T-helper 2 cell treated with Interferon-gamma antibody and Interleukin-4, amounts not matched to agents 5 μg/mL and 100 μg/mL, for 36 hours (primary cell): Measurements from ENCODE around the gene NPAS3.

Experiments used
- DNase-seq: peaks from one replicate; pipeline ENCODE4 v3.0.0; 2021; ENCODE audit warnings: low spot score
- H3K27ac Mint-ChIP-seq: one replicate; pipeline ENCODE4 v1.8.0; 2021; ENCODE audit warnings: mild to moderate bottlenecking, mixed read lengths
- H3K27me3 Mint-ChIP-seq: one replicate; pipeline ENCODE4 v1.8.0; 2021; ENCODE audit warnings: low read depth, mixed read lengths
- H3K36me3 Mint-ChIP-seq: one replicate; pipeline ENCODE4 v1.8.0; 2021; ENCODE audit warnings: low read depth, mixed read lengths
- H3K4me1 Mint-ChIP-seq: one replicate; pipeline ENCODE4 v1.8.0; 2021; ENCODE audit warnings: low read depth, mixed read lengths
- H3K4me3 Mint-ChIP-seq: one replicate; pipeline ENCODE4 v1.8.0; 2022; ENCODE audit warnings: mild to moderate bottlenecking, moderate library complexity, mixed read lengths
- H3K9me3 Mint-ChIP-seq: one replicate; pipeline ENCODE4 v1.8.0; 2021; ENCODE audit warnings: mixed read lengths

Gene NPAS3

DNA sequence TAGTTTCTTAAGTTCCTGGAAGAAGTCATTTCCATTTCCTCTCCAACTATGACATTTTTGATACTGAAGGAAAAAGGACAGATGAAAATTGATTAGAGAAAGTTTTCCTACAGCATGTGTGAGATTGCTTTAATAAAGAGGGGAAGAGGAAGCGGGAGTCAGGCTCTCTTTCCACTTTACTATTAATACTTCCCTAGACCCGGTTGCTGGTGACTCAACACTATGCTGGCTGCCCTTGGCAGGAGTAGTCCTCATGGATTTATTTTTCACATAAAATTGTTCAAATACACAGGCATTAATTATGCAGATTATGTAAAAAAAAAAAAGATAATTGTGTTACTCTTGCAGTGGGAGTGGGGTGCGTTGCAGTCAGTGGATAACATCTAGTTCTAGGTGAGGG lies 718.8 kb downstream of the NPAS3 start:
- no peak for DNase-seq

DNA sequence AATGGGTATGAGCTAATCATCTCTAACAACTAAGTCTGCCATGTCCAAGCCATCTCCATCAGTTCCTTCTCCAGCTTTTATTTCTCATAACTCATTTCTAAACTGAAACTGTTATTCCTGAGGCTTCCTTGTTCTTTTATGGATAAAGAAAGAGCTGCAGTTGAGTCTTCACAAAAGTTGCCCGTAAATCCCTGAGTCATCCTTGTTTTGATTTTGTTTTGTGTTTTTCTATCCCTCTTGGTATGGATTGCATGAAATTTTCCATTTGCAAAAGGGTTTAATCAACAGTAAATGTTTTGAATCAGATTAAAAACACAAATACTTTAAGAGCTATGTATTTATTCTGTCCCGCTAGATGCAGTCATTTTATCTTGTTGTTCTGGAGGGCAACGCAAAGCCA lies 721.6 kb downstream of the NPAS3 start:
- H3K27ac Mint-ChIP-seq: no peak overlapping the region
- H3K4me1 Mint-ChIP-seq: no peaks in the 10 kb centered on the region
- no peak overlapping the region for H3K4me3 Mint-ChIP-seq
- no peaks in the 10 kb centered on the region for H3K36me3 Mint-ChIP-seq
- no peaks in the 10 kb centered on the region for H3K27me3 Mint-ChIP-seq
- DNase-seq: no peak
- H3K9me3 Mint-ChIP-seq: peaks cover 8% of the 10 kb centered on the region

More for the DNA sequence above, 718.8 kb downstream of the NPAS3 start:
- Mint-ChIP-seq H3K4me1 (no peaks in the 10 kb centered on the region), H3K4me3 (no peak overlapping the region), H3K27ac (no peak overlapping the region), H3K36me3 (no peaks in the 10 kb centered on the region), H3K9me3 (no peaks in the 10 kb centered on the region), H3K27me3 (no peaks in the 10 kb centered on the region)

DNA sequence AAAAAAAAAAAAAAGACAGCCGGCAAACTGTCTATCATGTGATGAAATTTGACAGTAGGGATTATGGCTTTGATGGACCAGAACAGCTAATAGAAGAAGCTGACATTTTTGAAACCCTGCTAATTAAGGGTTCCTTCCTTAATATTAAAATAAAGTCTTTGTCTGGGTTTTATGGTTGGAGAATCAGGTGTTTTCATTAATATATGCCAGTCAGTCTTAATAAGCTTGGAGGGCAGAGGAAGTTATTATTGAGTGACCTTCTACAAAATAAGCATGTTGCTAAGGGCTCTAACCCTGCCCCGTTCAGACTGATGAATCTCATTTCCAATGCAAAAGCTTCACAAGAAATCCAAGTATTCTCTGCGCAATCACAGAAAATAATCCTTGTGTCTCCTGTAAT lies 722.4 kb downstream of the NPAS3 start:
- Mint-ChIP-seq H3K27ac (no peak overlapping the region), H3K36me3 (no peaks in the 10 kb centered on the region), H3K9me3 (peaks cover 8% of the 10 kb centered on the region), H3K4me1 (no peaks in the 10 kb centered on the region), H3K4me3 (no peak overlapping the region), H3K27me3 (no peaks in the 10 kb centered on the region)
- no peak for DNase-seq

DNA sequence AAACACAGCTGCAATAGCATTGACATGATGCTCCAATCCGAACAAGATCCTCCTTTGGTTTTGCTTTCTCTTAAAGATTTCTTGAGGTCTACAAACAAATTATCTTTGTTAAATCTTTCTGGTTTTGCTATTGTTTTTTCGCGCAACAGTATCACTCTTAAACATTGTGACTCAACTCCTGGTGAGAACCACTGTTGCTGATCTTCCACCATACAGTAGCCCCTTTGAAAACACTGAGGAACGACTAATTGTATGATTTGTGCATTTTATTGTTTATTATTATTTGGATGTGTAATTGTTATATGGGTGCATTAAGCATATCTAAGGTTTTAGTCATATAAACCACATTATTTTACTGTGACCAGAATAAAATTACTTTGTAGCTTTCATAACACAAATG lies 729.4 kb downstream of the NPAS3 start:
- no peak overlapping the region for H3K4me3 Mint-ChIP-seq
- DNase-seq: no peak
- no peak overlapping the region for H3K27ac Mint-ChIP-seq
- no peaks in the 10 kb centered on the region for H3K27me3 Mint-ChIP-seq
- H3K36me3 Mint-ChIP-seq: no peaks in the 10 kb centered on the region
- peaks cover 8% of the 10 kb centered on the region for H3K9me3 Mint-ChIP-seq
- H3K4me1 Mint-ChIP-seq: no peaks in the 10 kb centered on the region

DNA sequence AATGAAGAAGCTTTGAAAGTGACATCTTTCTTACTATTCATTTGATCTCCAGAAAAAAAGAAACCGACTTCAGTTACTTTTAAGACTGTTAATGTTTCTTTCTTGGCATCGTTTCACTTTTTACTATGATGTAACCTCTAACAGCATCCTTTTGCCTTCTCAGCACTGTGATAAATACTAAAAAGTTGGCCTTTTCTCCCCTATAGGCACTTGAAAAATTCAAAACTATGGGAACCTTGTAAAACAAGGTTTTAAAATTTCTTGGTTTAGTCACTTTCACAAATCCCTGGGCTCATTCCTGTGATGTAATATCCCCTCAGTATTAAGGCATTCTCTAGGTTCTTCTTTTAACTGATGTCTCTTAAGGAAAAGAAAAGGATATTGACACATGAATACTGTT lies 730.4 kb downstream of the NPAS3 start:
- Mint-ChIP-seq H3K36me3 (no peaks in the 10 kb centered on the region), H3K27ac (no peak overlapping the region), H3K27me3 (no peaks in the 10 kb centered on the region), H3K4me3 (no peak overlapping the region), H3K4me1 (no peaks in the 10 kb centered on the region), H3K9me3 (peaks cover 6% of the 10 kb centered on the region)
- no peak for DNase-seq

DNA sequence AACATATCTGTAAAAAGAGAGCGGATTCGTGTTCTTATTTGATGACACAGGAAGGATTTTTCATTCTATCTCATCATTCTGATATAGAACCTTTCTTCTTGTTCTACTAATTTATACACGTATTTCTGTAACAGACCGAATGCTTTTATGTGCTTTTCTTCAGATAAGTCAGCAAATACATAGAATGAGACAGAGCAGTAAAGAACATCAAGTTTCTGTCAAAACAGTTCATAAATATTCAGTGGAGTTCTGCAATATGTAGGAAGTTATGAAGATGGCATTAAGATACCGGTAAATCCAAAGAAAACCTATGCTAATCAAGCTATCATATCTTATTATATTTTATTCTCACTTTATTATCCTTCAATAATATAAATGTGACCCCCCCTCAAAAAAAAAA lies 731.6 kb downstream of the NPAS3 start:
- no peaks in the 10 kb centered on the region for H3K36me3 Mint-ChIP-seq
- no peaks in the 10 kb centered on the region for H3K9me3 Mint-ChIP-seq
- no peak overlapping the region for H3K4me3 Mint-ChIP-seq
- no peak for DNase-seq
- H3K4me1 Mint-ChIP-seq: no peaks in the 10 kb centered on the region
- no peaks in the 10 kb centered on the region for H3K27me3 Mint-ChIP-seq
- H3K27ac Mint-ChIP-seq: no peak overlapping the region

DNA sequence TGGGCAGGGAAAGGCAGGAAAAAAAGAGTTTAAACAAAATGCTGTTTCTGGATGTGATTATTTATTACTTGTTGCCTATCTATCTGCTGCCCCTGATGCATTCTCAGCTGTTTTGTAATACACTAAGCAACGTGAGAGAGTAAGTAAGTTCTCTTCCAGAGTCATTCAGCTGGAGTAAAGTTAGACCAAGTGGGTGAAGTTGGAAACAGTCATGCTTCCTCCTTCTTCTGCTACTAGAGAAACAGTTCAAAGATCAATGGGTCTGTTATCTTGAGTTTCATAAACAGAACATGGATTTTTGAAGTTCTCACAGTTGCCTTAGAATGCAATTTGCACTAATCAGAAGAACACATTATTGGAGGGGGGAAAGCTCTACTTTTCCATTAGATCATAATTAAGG lies 732.9 kb downstream of the NPAS3 start:
- H3K4me3 Mint-ChIP-seq: no peak overlapping the region
- H3K36me3 Mint-ChIP-seq: no peaks in the 10 kb centered on the region
- no peak for DNase-seq
- H3K4me1 Mint-ChIP-seq: no peaks in the 10 kb centered on the region
- no peaks in the 10 kb centered on the region for H3K27me3 Mint-ChIP-seq
- H3K27ac Mint-ChIP-seq: no peak overlapping the region
- no peaks in the 10 kb centered on the region for H3K9me3 Mint-ChIP-seq

DNA sequence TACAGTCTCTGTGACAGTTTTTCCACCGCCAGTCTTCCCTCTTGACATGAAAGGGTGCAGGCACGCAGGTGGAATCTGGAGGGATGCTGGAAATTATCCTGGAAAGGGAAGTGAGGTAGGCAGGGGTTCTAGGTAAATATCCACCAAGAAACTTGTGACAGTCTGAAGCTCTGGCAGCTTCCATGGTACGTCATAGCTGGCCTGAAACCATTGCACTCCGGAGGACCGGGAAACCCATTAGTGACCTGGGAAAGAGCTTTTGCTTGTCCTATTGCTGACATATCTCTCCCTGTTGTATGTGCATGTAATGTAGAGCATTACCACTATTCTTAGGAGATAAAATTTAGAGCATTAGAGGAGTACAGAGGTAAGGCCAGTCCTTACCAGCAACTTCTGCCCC lies 736.2 kb downstream of the NPAS3 start:
- Mint-ChIP-seq H3K4me1 (no peaks in the 10 kb centered on the region), H3K27me3 (no peaks in the 10 kb centered on the region)

DNA sequence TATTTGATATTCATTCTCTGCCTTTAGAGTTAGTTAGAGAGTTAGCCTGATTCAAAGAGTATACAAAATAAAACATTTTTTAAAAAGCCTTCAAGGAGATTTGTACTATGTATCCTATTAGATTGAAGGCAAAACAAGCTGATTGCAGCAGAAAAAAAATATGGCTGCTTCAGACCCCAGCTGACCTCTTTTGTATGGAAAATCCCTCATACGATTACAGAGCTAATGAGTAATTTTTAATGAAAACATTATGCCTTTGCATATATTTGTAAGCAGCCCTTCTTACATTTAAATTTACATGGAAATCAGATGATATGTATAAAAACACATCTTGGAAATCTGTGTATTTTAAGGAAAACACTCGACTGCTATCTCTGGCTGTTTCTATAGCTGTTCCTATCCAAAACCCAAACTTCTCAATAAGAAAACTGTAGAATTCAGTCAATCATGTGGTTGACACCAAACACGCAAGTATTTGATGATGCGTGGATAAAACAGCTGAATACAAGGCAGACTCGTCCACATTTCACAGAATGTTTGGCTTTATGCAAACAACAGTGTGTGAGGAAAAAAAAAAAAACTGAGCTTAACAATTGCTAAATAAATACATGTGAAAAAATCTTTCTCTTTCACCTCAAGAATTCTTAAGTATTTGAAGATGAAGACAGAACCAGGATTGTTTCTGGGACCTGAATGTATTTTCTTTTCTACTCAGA lies 736.9 kb downstream of the NPAS3 start:
- DNase-seq: no peak
- H3K27ac Mint-ChIP-seq: no peak overlapping the region
- H3K4me3 Mint-ChIP-seq: no peak overlapping the region
- no peaks in the 10 kb centered on the region for H3K4me1 Mint-ChIP-seq
- H3K36me3 Mint-ChIP-seq: no peaks in the 10 kb centered on the region
- H3K9me3 Mint-ChIP-seq: no peaks in the 10 kb centered on the region
- no peaks in the 10 kb centered on the region for H3K27me3 Mint-ChIP-seq

More for the DNA sequence above, 736.2 kb downstream of the NPAS3 start:
- no peak overlapping the region for H3K4me3 Mint-ChIP-seq
- no peaks in the 10 kb centered on the region for H3K36me3 Mint-ChIP-seq
- H3K27ac Mint-ChIP-seq: no peak overlapping the region
- no peak for DNase-seq
- no peaks in the 10 kb centered on the region for H3K9me3 Mint-ChIP-seq

DNA sequence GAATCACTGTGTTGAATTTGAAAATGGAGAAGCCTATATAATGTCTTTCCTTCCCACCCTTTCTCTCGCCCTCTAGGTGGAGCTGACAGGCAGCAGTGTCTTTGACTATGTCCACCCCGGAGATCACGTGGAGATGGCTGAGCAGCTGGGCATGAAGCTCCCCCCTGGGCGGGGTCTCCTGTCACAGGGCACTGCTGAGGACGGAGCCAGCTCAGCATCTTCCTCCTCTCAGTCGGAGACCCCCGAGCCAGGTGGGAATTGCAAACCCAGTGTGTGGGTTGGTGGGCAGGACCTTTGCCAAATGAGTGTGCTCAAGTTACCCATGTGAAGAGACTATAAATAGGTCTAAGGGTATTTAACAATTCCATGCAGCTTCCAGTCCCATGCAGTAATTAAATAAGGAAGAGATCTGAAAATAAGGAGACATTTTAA lies 737.5 kb downstream of the NPAS3 start:
- Mint-ChIP-seq H3K36me3 (no peaks in the 10 kb centered on the region), H3K4me1 (no peaks in the 10 kb centered on the region), H3K4me3 (no peak overlapping the region), H3K9me3 (no peaks in the 10 kb centered on the region), H3K27me3 (no peaks in the 10 kb centered on the region), H3K27ac (no peak overlapping the region)
- DNase-seq: no peak

DNA sequence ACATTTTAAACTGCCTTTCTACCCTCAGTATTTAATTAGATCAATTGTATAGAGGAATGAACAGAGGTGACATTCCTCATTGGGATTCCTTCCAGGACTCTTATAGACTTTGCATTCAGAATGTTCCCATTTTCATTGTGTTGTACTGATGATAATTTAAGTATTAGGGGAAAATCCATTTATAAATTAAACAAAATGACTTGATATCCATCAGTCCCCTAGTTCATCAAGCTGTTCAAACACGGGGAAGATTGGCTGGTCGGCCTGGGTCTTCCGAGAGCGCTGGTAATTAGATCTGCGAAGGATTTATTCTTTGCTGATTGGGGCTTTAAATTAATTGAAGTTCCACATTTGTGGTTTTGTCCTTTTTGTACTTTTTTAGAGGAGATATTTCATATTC lies 738.2 kb downstream of the NPAS3 start:
- no peaks in the 10 kb centered on the region for H3K36me3 Mint-ChIP-seq
- no peaks in the 10 kb centered on the region for H3K4me1 Mint-ChIP-seq
- DNase-seq: no peak
- no peak overlapping the region for H3K4me3 Mint-ChIP-seq
- H3K27me3 Mint-ChIP-seq: no peaks in the 10 kb centered on the region
- H3K27ac Mint-ChIP-seq: no peak overlapping the region
- no peaks in the 10 kb centered on the region for H3K9me3 Mint-ChIP-seq

DNA sequence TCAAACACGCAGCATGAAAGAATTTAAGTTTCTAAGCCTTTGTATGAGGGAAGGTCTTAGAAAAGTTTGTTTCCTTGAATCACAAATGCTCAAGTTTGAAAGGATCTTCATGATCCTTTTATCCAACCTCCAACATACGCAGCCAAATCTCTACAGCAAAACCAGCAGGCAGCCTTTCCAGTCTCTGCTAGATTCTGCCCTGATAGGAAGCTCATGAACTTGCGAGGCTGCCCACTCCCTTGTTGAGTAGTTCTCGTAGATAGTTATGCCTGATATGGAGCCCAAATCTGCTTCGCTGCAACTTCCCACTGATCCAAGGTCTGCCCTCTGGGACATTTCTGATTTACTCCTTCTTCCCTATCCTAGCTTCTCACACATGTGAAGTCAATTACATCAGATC lies 739.3 kb downstream of the NPAS3 start:
- Mint-ChIP-seq H3K27ac (no peak overlapping the region), H3K36me3 (no peaks in the 10 kb centered on the region), H3K27me3 (no peaks in the 10 kb centered on the region), H3K4me1 (no peaks in the 10 kb centered on the region), H3K9me3 (no peaks in the 10 kb centered on the region), H3K4me3 (no peak overlapping the region)
- DNase-seq: no peak

DNA sequence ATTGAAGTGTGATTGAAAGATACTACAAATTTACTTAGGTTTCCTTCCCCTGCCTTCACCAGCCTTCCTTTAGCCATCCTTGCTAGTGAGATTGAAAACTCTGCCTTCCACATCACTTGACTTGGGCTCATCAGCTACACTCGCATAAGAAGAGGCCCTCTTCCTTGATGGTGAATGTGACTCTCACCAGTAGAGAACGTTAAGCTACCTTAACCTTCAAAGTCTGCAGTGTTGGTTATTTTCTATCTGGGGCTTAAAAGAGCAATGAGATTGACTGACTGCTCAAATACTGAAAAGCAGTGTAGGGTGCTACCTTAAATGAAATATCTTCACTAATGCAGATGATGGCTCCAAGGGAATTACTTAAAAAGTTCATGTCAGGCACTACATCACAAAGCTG lies 740.3 kb downstream of the NPAS3 start:
- Mint-ChIP-seq H3K36me3 (no peaks in the 10 kb centered on the region), H3K27ac (no peak overlapping the region), H3K4me1 (no peaks in the 10 kb centered on the region), H3K27me3 (no peaks in the 10 kb centered on the region), H3K4me3 (no peak overlapping the region), H3K9me3 (no peaks in the 10 kb centered on the region)
- no peak for DNase-seq

DNA sequence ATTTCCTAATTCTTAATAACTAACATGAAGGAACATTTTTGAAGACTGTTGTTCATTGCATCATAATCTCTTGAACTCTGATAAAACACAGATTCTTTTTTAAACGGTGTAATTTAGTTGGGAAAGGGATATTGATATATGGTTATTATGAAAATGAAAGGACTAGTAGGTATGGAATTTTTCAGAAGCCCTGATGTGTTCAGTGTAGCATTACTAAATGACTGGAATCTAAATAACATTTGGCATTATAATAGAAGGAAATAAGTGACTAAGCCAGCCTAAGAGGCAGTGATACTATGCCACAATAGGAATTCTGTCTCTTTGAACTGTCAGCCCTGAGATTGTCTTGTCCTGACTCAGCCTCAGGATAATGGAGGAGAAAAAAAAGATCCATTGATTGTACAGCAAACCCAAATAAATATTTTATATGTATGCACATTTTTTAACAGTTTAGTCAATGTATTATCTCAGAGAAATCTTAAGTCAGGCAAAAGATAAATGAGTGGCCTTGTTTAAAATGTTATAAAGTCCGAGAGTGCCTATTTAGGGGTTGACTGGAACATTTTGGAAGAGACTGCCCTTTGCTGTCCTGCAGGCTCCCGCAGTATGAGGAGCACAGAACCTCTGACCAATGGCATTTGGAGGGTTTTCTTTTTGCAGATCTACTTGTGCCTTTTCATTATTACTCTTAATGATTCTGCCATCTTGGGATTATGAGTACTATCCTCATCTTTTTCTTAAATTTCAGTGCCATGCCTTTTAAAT lies 741.0 kb downstream of the NPAS3 start:
- Mint-ChIP-seq H3K36me3 (no peaks in the 10 kb centered on the region), H3K9me3 (no peaks in the 10 kb centered on the region), H3K27ac (no peak overlapping the region), H3K4me1 (no peaks in the 10 kb centered on the region), H3K27me3 (no peaks in the 10 kb centered on the region), H3K4me3 (no peak overlapping the region)
- DNase-seq: no peak

DNA sequence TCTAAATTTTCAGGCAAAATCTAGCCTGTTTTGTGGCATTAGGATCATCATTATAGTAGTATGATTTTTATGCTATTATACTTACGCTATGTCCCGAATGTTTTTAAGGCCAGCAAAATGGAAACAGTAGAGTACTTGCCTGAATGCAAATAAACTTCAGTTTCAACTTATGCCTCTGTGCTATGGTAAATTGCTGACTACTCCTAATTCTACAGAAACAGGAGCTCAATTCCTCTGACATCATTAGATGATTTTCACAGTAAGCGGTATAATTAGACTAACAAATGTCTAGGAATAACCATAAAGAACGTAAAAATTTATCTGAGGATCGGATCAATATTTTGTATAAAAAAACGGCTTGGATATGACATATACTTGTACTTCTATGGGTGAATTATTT lies 742.2 kb downstream of the NPAS3 start:
- no peak for DNase-seq
- H3K36me3 Mint-ChIP-seq: no peaks in the 10 kb centered on the region
- H3K27me3 Mint-ChIP-seq: no peaks in the 10 kb centered on the region
- H3K4me1 Mint-ChIP-seq: no peaks in the 10 kb centered on the region
- H3K9me3 Mint-ChIP-seq: no peaks in the 10 kb centered on the region
- H3K27ac Mint-ChIP-seq: no peak overlapping the region
- H3K4me3 Mint-ChIP-seq: no peak overlapping the region
